Measurements from ENCODE around the gene MARCHF10. TPM values are rescaled to one million over a fixed set of nuclear protein-coding genes. Genes with fewer than 3 reads are reported as not detected.

The MARCHF10 gene
- total and polyA plus RNA-seq, 9 of the 15 experiments (the other 6 are each of a cell fraction or from before 2014, with no cell fraction given), result not detected

- TF ChIP-seq ZNF318 (IDR thresholded peaks at IDR 0.05; ENCODE audit: borderline replicate concordance in 1 of 2, low read depth in 1 of 2) (no peak), CBX1 (IDR thresholded peaks at IDR 0.05; ENCODE audit: low read depth) (no peak), ZNF239 (CRISPR knock-in tag; IDR thresholded peaks at IDR 0.05) (no peak)
Measured at GRCh38 chr17:62717889-62718288, 90.2 kb downstream of the MARCHF10 start (continued).

All from K562 (cell line).